Activated CD8-positive, alpha-beta memory T cell treated with anti-CD3 and anti-CD28 coated beads, Interleukin-2, amount 50 U/mL, for 1 hour (primary cell): ENCODE measurements around the gene ENOX1.

Source experiments
- DNase-seq: peaks from one replicate; pipeline ENCODE4 v3.0.0-alpha.2; 2020; ENCODE audit errors: extremely low read depth

Gene ENOX1

GRCh38 chr13:43487461-43487860 is 299.3 kb downstream of the ENOX1 start:
- DNase-seq = no peak

- DNase-seq = no peak
These were observed 302.1 kb downstream of the ENOX1 start for GRCh38 chr13:43484432-43485225.

- DNase-seq = no peak
These were observed 302.8 kb downstream of the ENOX1 start for GRCh38 chr13:43483930-43484329.

GRCh38 chr13:43482641-43483040 is 304.1 kb downstream of the ENOX1 start:
- no peak for DNase-seq

- no peak for DNase-seq
These were observed 304.7 kb downstream of the ENOX1 start for GRCh38 chr13:43482026-43482425.

- no peak for DNase-seq
These were observed 307.9 kb downstream of the ENOX1 start for GRCh38 chr13:43478902-43479301.

GRCh38 chr13:43478211-43478610 is 308.6 kb downstream of the ENOX1 start:
- no peak for DNase-seq

GRCh38 chr13:43475140-43475539 is 311.6 kb downstream of the ENOX1 start:
- DNase-seq = no peak

- DNase-seq = no peak
These were observed 313.3 kb downstream of the ENOX1 start for GRCh38 chr13:43473437-43473836.

GRCh38 chr13:43472980-43473379 is 313.8 kb downstream of the ENOX1 start:
- DNase-seq = no peak

GRCh38 chr13:43472339-43472738 is 314.4 kb downstream of the ENOX1 start:
- no peak for DNase-seq

- DNase-seq = no peak
These were observed 316.2 kb downstream of the ENOX1 start for GRCh38 chr13:43470610-43471009.

GRCh38 chr13:43469791-43470190 is 317.0 kb downstream of the ENOX1 start:
- no peak for DNase-seq

- DNase-seq = no peak
These were observed 322.1 kb downstream of the ENOX1 start for GRCh38 chr13:43464578-43465264.

- no peak for DNase-seq
These were observed 338.0 kb downstream of the ENOX1 start for GRCh38 chr13:43448605-43449336.

GRCh38 chr13:43446126-43446525 is 340.6 kb downstream of the ENOX1 start:
- DNase-seq = no peak

- no peak for DNase-seq
These were observed 341.1 kb downstream of the ENOX1 start for GRCh38 chr13:43445668-43446067.

- no peak for DNase-seq
These were observed 342.7 kb downstream of the ENOX1 start for GRCh38 chr13:43444081-43444480.

- DNase-seq = no peak
These were observed 344.8 kb downstream of the ENOX1 start for GRCh38 chr13:43441899-43442499.

- DNase-seq = no peak
These were observed 345.3 kb downstream of the ENOX1 start for GRCh38 chr13:43441464-43441863.

GRCh38 chr13:43434191-43434590 is 352.6 kb downstream of the ENOX1 start:
- DNase-seq = no peak

- no peak for DNase-seq
These were observed 353.1 kb downstream of the ENOX1 start for GRCh38 chr13:43433691-43434141.
